Measurements from ENCODE around the gene ANO8.

GRCh38 chr19:17335575-17335974, 920 bp upstream of the ANO8 start:
- TF ChIP-seq CTCF (conservative IDR thresholded peaks at IDR 0.05 in 1 of 2, IDR thresholded peaks at IDR 0.05 in 1 of 2; ENCODE audit: extremely low read depth in 1 of 2, insufficient read depth in 1 of 2, low read depth in 1 of 2, low read length in 2 of 2): no peak
- TF ChIP-seq EZH2 (IDR thresholded peaks at IDR 0.05; ENCODE audit: borderline replicate concordance, low read length): no peak

Measured in mammary epithelial cell (primary cell).